ENCODE results near the gene MEGF11. TPM values are rescaled to one million over a fixed set of nuclear protein-coding genes. Genes with fewer than 3 reads are reported as not detected.

MEGF11 gene
- total and polyA plus RNA-seq, 4 donors: 6.2 to 20.3 (median 14.0) TPM

GRCh38 chr15:66019368-66019767 is 234.2 kb downstream of the MEGF11 start:
- 37% methylated on average over 5 of the region's 11 CpGs for WGBS (ENCODE audit: insufficient coverage)
- Histone ChIP-seq H3K4me3 (ENCODE audit: low read depth, low read length) (no peak overlapping the region), H3K36me3 (ENCODE audit: control insufficient read depth, insufficient read depth, low read length) (no peaks in the 10 kb centered on the region), H3K9me3 (ENCODE audit: control insufficient read depth, insufficient read depth, low read length) (no peaks in the 10 kb centered on the region), H3K27ac (ENCODE audit: low read depth, low read length) (no peak overlapping the region), H3K27me3 (ENCODE audit: control insufficient read depth, insufficient read depth, low read length) (no peaks in the 10 kb centered on the region), H3K4me1 (ENCODE audit: control insufficient read depth, insufficient read depth, low read length) (peaks cover 68% of the 10 kb centered on the region)
- peak in 1 of 6 donors; percentile 44 for DNase-seq (ENCODE audit: low read depth in 4 of 6, low spot score in 6 of 6)

DNA sequence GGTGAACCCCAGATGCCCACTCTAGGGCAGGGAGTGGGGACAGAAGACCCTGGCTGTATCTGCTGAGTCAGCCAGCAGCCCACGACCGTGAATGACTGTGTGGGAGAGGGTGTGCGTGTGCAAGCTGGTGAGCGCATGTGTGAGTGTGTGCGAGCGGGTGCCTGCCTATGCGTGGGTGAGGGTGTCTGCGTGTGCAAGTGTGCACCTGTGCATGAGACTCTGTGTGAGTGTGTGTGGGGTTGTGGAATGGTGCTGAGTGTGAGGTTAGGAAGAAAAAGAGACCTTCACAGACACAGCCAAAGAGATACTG is 235.1 kb downstream of the MEGF11 start:
- DNase-seq (ENCODE audit: low read depth in 4 of 6, low spot score in 6 of 6): no peak
- Histone ChIP-seq H3K4me1 (ENCODE audit: control insufficient read depth, insufficient read depth, low read length) (peaks cover 59% of the 10 kb centered on the region), H3K9me3 (ENCODE audit: control insufficient read depth, insufficient read depth, low read length) (no peaks in the 10 kb centered on the region), H3K27ac (ENCODE audit: low read depth, low read length) (no peak overlapping the region), H3K36me3 (ENCODE audit: control insufficient read depth, insufficient read depth, low read length) (no peaks in the 10 kb centered on the region), H3K4me3 (ENCODE audit: low read depth, low read length) (no peak overlapping the region), H3K27me3 (ENCODE audit: control insufficient read depth, insufficient read depth, low read length) (no peaks in the 10 kb centered on the region)
- 87% methylated on average over 7 of the region's 8 CpGs for WGBS (ENCODE audit: insufficient coverage)

- WGBS (ENCODE audit: insufficient coverage): 53% methylated on average over 7 of the region's 10 CpGs
Measured at GRCh38 chr15:66017792-66018487, 235.6 kb downstream of the MEGF11 start.

DNA sequence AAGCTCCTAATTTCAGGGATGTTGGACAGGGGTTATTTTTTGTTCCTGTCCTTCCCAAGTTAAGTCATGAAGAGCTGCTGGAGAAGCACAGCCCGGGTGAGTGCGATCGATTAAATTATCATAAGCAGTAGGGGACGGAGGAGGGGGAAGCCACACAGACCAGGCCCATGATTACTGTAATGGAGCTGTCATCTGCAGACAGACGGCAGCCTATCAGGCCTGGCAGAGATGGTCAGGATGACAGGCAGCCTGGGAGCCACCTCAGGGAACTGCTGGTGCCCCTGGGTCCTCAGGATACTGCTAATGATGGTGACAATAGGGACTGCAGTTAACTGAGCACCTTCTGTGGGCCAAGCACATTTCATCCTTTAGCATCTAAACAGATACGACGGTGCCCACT is 236.6 kb downstream of the MEGF11 start:
- no peak for DNase-seq (ENCODE audit: low read depth in 4 of 6, low spot score in 6 of 6)
- Histone ChIP-seq H3K27me3 (ENCODE audit: control insufficient read depth, insufficient read depth, low read length) (no peaks in the 10 kb centered on the region), H3K4me3 (ENCODE audit: low read depth, low read length) (no peak overlapping the region), H3K27ac (ENCODE audit: low read depth, low read length) (no peak overlapping the region), H3K4me1 (ENCODE audit: control insufficient read depth, insufficient read depth, low read length) (peaks cover 45% of the 10 kb centered on the region), H3K36me3 (ENCODE audit: control insufficient read depth, insufficient read depth, low read length) (no peaks in the 10 kb centered on the region), H3K9me3 (ENCODE audit: control insufficient read depth, insufficient read depth, low read length) (no peaks in the 10 kb centered on the region)
- WGBS (ENCODE audit: insufficient coverage): 62% methylated on average over 6 of the region's 7 CpGs

More at GRCh38 chr15:66017792-66018487, 235.6 kb downstream of the MEGF11 start:
- Histone ChIP-seq H3K36me3 (ENCODE audit: control insufficient read depth, insufficient read depth, low read length) (no peaks in the 10 kb centered on the region), H3K27ac (ENCODE audit: low read depth, low read length) (no peak overlapping the region), H3K4me3 (ENCODE audit: low read depth, low read length) (no peak overlapping the region), H3K4me1 (ENCODE audit: control insufficient read depth, insufficient read depth, low read length) (peaks cover 54% of the 10 kb centered on the region), H3K27me3 (ENCODE audit: control insufficient read depth, insufficient read depth, low read length) (no peaks in the 10 kb centered on the region), H3K9me3 (ENCODE audit: control insufficient read depth, insufficient read depth, low read length) (no peaks in the 10 kb centered on the region)
- DNase-seq (ENCODE audit: low read depth in 4 of 6, low spot score in 6 of 6): peak in 2 of 6 donors; percentile 51 to 59

DNA sequence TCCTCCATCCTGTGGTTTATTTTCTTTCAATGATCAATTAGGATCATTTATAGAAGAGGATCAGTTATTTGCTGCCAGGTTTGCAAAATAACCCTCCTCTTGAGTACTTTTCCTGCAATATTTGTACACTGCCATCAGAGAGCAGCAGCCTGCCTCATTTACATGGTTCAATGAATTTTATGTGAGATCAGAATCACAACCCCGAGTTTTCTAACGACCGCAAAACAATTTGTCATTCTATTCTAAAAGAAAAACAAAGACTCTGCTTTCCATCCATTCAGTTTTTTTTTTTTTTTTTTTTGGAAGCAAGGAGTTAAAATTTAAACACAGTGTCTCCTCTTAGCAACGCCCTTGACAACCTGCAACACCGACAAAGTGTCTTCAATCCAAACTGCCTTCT is 237.4 kb downstream of the MEGF11 start:
- H3K27ac ChIP-seq (ENCODE audit: low read depth, low read length): no peak overlapping the region
- H3K4me3 ChIP-seq (ENCODE audit: low read depth, low read length): no peak overlapping the region
- H3K36me3 ChIP-seq (ENCODE audit: control insufficient read depth, insufficient read depth, low read length): no peaks in the 10 kb centered on the region
- no peaks in the 10 kb centered on the region for H3K9me3 ChIP-seq (ENCODE audit: control insufficient read depth, insufficient read depth, low read length)
- DNase-seq (ENCODE audit: low read depth in 4 of 6, low spot score in 6 of 6): no peak
- WGBS (ENCODE audit: insufficient coverage): no CpG with 5 or more reads among the region's 5 CpGs
- peaks cover 37% of the 10 kb centered on the region for H3K4me1 ChIP-seq (ENCODE audit: control insufficient read depth, insufficient read depth, low read length)
- no peaks in the 10 kb centered on the region for H3K27me3 ChIP-seq (ENCODE audit: control insufficient read depth, insufficient read depth, low read length)

- H3K36me3 ChIP-seq (ENCODE audit: control insufficient read depth, insufficient read depth, low read length): no peaks in the 10 kb centered on the region
Measured at GRCh38 chr15:66014635-66015182, 238.8 kb downstream of the MEGF11 start.

DNA sequence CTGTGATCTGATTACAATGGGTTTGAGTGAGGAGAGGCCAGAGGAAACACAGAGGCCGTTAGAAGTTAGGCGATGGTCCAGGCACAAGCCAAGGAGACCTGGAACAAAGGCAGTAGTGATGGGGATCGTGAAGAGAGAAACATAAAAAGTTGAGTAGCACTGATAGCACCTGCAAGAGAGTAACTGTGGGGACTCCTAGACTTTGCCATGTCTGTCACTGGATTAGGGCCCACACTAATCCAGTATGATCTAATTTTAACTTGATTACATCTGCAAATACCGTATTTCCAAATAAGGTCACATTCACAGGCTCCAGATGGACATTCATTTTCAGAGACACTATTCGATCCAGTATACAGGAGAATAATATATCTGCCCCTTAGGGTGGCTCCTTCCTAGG is 239.5 kb downstream of the MEGF11 start:
- no peak overlapping the region for H3K4me3 ChIP-seq (ENCODE audit: low read depth, low read length)
- H3K9me3 ChIP-seq (ENCODE audit: control insufficient read depth, insufficient read depth, low read length): no peaks in the 10 kb centered on the region
- WGBS (ENCODE audit: insufficient coverage): 73% methylated on average over 3 of the region's 5 CpGs
- no peak for DNase-seq (ENCODE audit: low read depth in 4 of 6, low spot score in 6 of 6)
- H3K27ac ChIP-seq (ENCODE audit: low read depth, low read length): no peak overlapping the region
- H3K4me1 ChIP-seq (ENCODE audit: control insufficient read depth, insufficient read depth, low read length): peaks cover 24% of the 10 kb centered on the region
- no peaks in the 10 kb centered on the region for H3K36me3 ChIP-seq (ENCODE audit: control insufficient read depth, insufficient read depth, low read length)
- H3K27me3 ChIP-seq (ENCODE audit: control insufficient read depth, insufficient read depth, low read length): no peaks in the 10 kb centered on the region

More at GRCh38 chr15:66014635-66015182, 238.8 kb downstream of the MEGF11 start:
- Histone ChIP-seq H3K4me1 (ENCODE audit: control insufficient read depth, insufficient read depth, low read length) (peaks cover 30% of the 10 kb centered on the region), H3K9me3 (ENCODE audit: control insufficient read depth, insufficient read depth, low read length) (no peaks in the 10 kb centered on the region), H3K27ac (ENCODE audit: low read depth, low read length) (no peak overlapping the region), H3K27me3 (ENCODE audit: control insufficient read depth, insufficient read depth, low read length) (no peaks in the 10 kb centered on the region), H3K4me3 (ENCODE audit: low read depth, low read length) (no peak overlapping the region)
- 84% methylated on average over 5 of the region's 8 CpGs for WGBS (ENCODE audit: insufficient coverage)
- no peak for DNase-seq (ENCODE audit: low read depth in 4 of 6, low spot score in 6 of 6)

GRCh38 chr15:66008940-66009562 is 244.5 kb downstream of the MEGF11 start:
- H3K4me1 ChIP-seq (ENCODE audit: control insufficient read depth, insufficient read depth, low read length): peaks cover 7% of the 10 kb centered on the region
- no peak overlapping the region for H3K27ac ChIP-seq (ENCODE audit: low read depth, low read length)
- no peaks in the 10 kb centered on the region for H3K9me3 ChIP-seq (ENCODE audit: control insufficient read depth, insufficient read depth, low read length)
- no peak overlapping the region for H3K4me3 ChIP-seq (ENCODE audit: low read depth, low read length)
- no peaks in the 10 kb centered on the region for H3K27me3 ChIP-seq (ENCODE audit: control insufficient read depth, insufficient read depth, low read length)
- no CpG with 5 or more reads among the region's 3 CpGs for WGBS (ENCODE audit: insufficient coverage)
- peak in 3 of 6 donors; percentile 39 to 96 (median 45) for DNase-seq (ENCODE audit: low read depth in 4 of 6, low spot score in 6 of 6)
- no peaks in the 10 kb centered on the region for H3K36me3 ChIP-seq (ENCODE audit: control insufficient read depth, insufficient read depth, low read length)

DNA sequence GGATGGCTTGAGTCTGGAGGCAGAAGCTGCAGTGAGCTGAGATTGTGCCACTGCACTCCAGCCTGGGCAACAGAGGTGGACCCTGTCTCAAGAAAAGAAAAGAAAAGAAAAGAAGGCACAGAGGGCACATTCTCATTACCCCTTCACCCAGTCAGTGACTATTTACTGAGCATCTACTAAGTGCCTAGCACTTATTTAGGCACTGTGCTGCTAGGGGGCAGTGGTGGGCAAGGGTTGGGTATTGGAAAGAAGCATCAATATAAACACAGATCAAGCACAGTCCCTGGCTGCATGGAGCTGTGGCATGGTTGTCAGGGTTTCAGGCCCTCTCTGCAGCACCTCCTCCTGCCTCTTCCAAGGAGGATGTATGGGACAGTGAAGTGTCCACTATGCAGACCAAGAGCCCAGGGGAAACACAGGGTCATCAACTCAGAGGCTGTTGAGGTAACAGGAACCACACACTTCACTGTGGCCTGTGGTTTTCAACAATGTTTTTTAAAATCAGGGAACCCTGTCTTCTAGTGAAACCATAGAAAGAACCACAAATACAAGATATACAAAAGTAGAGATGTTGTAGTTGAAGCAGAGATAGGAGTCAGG is 245.8 kb downstream of the MEGF11 start:
- Histone ChIP-seq H3K27ac (ENCODE audit: low read depth, low read length) (no peak overlapping the region), H3K36me3 (ENCODE audit: control insufficient read depth, insufficient read depth, low read length) (no peaks in the 10 kb centered on the region), H3K9me3 (ENCODE audit: control insufficient read depth, insufficient read depth, low read length) (no peaks in the 10 kb centered on the region), H3K4me3 (ENCODE audit: low read depth, low read length) (no peak overlapping the region), H3K4me1 (ENCODE audit: control insufficient read depth, insufficient read depth, low read length) (peaks cover 7% of the 10 kb centered on the region), H3K27me3 (ENCODE audit: control insufficient read depth, insufficient read depth, low read length) (no peaks in the 10 kb centered on the region)
- DNase-seq (ENCODE audit: low read depth in 4 of 6, low spot score in 6 of 6): no peak
